Endometrial microvascular endothelial cells (primary cell): Measurements from ENCODE around the gene LRRC71. TPM values are rescaled to one million over a fixed set of nuclear protein-coding genes. Genes with fewer than 3 reads are reported as not detected.

Source experiments
- in situ Hi-C: cut with HindIII; loops from 2 replicates; pipeline ENCODE4 v1.10.0; 2017; ENCODE audit warnings: low sequenced_read_pairs, low pct_unique_long_range_greater_than_20kb; ENCODE audit errors: inconsistent ontology term
- total RNA-seq: library from RNA; depleted of rRNA; stranded (reverse); fragments of >200 nt; gene quantifications from one replicate; pipeline ENCODE4 v1.2.3, GENCODE V29; 2015; ENCODE audit errors: inconsistent ontology term

The LRRC71 gene
- total RNA-seq, 1 donor from 2014 or later, result not detected

- in situ Hi-C loops, result no loop called here
Observed at GRCh38 chr1:156961709-156962108, 41.3 kb downstream of the LRRC71 start.

GRCh38 chr1:156963621-156964020 is 43.2 kb downstream of the LRRC71 start:
- in situ Hi-C loops, result no loop called here

- in situ Hi-C loops, result no loop called here
Observed at GRCh38 chr1:156964441-156964840, 44.0 kb downstream of the LRRC71 start.

- in situ Hi-C loops, result no loop called here
Observed at GRCh38 chr1:156969496-156969895, 49.1 kb downstream of the LRRC71 start.

- in situ Hi-C loops, result no loop called here
Observed at GRCh38 chr1:156970017-156970416, 49.6 kb downstream of the LRRC71 start.

- in situ Hi-C loops, result no loop called here
Observed at GRCh38 chr1:156973417-156973816, 53.0 kb downstream of the LRRC71 start.

GRCh38 chr1:156975084-156975483 is 54.7 kb downstream of the LRRC71 start:
- in situ Hi-C loops, result no loop called here

GRCh38 chr1:156980551-156980950 is 60.1 kb downstream of the LRRC71 start:
- in situ Hi-C loops, result no loop called here

Other genes with a start within 250 kb of the LRRC71 start
- 239 TPM for gene NES, start 243.2 kb upstream of the LRRC71 start, total RNA-seq
- not detected for gene CRABP2, start 215.0 kb upstream of the LRRC71 start, total RNA-seq
- 3.1 TPM for gene METTL25B, start 192.2 kb upstream of the LRRC71 start, total RNA-seq
- gene ISG20L2, start 191.9 kb upstream of the LRRC71 start, total RNA-seq, result 21.4 TPM
- gene MRPL24, start 179.5 kb upstream of the LRRC71 start, total RNA-seq, result 87.7 TPM
- gene HDGF, start 169.0 kb upstream of the LRRC71 start, total RNA-seq, result 299 TPM
- 48.2 TPM for gene PRCC, start 153.1 kb upstream of the LRRC71 start, total RNA-seq
- 0.19 TPM for gene SH2D2A, start 103.8 kb upstream of the LRRC71 start, total RNA-seq
- not detected for gene INSRR, start 61.5 kb upstream of the LRRC71 start, total RNA-seq
- not detected for gene NTRK1, start 59.8 kb upstream of the LRRC71 start, total RNA-seq
- 50.3 TPM for gene PEAR1, start 26.9 kb upstream of the LRRC71 start, total RNA-seq
- 13.2 TPM for gene ARHGEF11, start 125.1 kb downstream of the LRRC71 start, total RNA-seq
- gene ETV3L, start 179.2 kb downstream of the LRRC71 start, total RNA-seq, result not detected
- 7.4 TPM for gene ETV3, start 217.8 kb downstream of the LRRC71 start, total RNA-seq